Spleen (tissue), 7 donors: ENCODE data around the gene SLC9A3.

ENCODE experiments used
- CTCF ChIP-seq, 11 experiments: fragments of 200-600 bp in 7 of 11; fragments of 450-650 bp in 4 of 11; sonication (generic) in 4 of 11; IDR thresholded peaks in 8 of 11; conservative IDR thresholded peaks in 3 of 11; 1 replicate in 7 of 11; 2 replicates in 4 of 11; pipeline versions ENCODE4 v1.4.0 to v1.8.0; 2016 to 2021; ENCODE audit warnings: antibody characterized with exemption in 11 of 11, inconsistent platforms in 4 of 11, mild to moderate bottlenecking in 1 of 11
- POLR2A ChIP-seq, 3 donors: fragments of 450-650 bp; IDR thresholded peaks; one replicate each; pipeline ENCODE4 v1.5.1; 2017; ENCODE audit warnings: antibody characterized with exemption in 3 of 3, mild to moderate bottlenecking in 1 of 3
- donor health status: DM: no; HTN: no; CAD: no; lungs with moderate emphysema.
- donor health status: DM: no; HTN: no; CAD: no.
- donor health status: DM: no; HTN: no; CAD: no.

GRCh38 chr5:494667-495255 lies 29.5 kb downstream of the SLC9A3 start:
- TF ChIP-seq CTCF (IDR thresholded peaks at IDR 0.05 in 8 of 11, conservative IDR thresholded peaks at IDR 0.05 in 3 of 11) (no peak), POLR2A (IDR thresholded peaks at IDR 0.05) (no peak)
